GM13976 (cell line): ENCODE data around the gene TMEM144.

Experiments
- DNase-seq: peaks from one replicate; pipeline ENCODE4 v3.0.0; 2012; ENCODE audit warnings: low spot score
- CTCF ChIP-seq: IDR thresholded peaks from 2 replicates; pipeline ENCODE4 v1.5.1; 2012; ENCODE audit warnings: borderline replicate concordance, mild to moderate bottlenecking; ENCODE audit not compliant: insufficient read depth; ENCODE audit errors: extremely low read depth, missing control alignments, control extremely low read depth
- in situ Hi-C: fragments of 300-500 bp; cut with MboI; formaldehyde crosslinking; loops from one replicate; pipeline ENCODE4 v1.12.0; 2022; ENCODE audit warnings: low sequenced_read_pairs, mixed read lengths, inconsistent platforms; ENCODE audit not compliant: unreplicated experiment

The TMEM144 gene

GRCh38 chr4:158197194-158197776 lies 13.0 kb upstream of the TMEM144 start:
- DNase-seq, result no peak
- no peak for TF ChIP-seq CTCF
- in situ Hi-C loops, result loop anchor here (10.0 kb wide), 1 partner anchor 58 kb away; no protein-coding TSS in a partner anchor

GRCh38 chr4:158200214-158200613 lies 10.1 kb upstream of the TMEM144 start:
- in situ Hi-C loops, result no loop called here
- DNase-seq, result no peak
- no peak for TF ChIP-seq CTCF

- no peak for DNase-seq
- in situ Hi-C loops, result no loop called here
- TF ChIP-seq CTCF, result no peak
Observed at GRCh38 chr4:158201322-158201721, 9.0 kb upstream of the TMEM144 start.

- in situ Hi-C loops, result no loop called here
Observed at GRCh38 chr4:158201876-158202275, 8.4 kb upstream of the TMEM144 start.

GRCh38 chr4:158202481-158202880 lies 7.8 kb upstream of the TMEM144 start:
- in situ Hi-C loops, result no loop called here
- no peak for TF ChIP-seq CTCF
- no peak for DNase-seq

More at GRCh38 chr4:158201876-158202275, 8.4 kb upstream of the TMEM144 start:
- no peak for TF ChIP-seq CTCF
- DNase-seq, result no peak

GRCh38 chr4:158203436-158203835 lies 6.8 kb upstream of the TMEM144 start:
- no peak for DNase-seq
- in situ Hi-C loops, result no loop called here

More at GRCh38 chr4:158203436-158203835, 6.8 kb upstream of the TMEM144 start:
- TF ChIP-seq CTCF, result no peak
